Trophoblast cell (in vitro differentiated cells and primary cell): ENCODE results near the gene GLRA2.

Source experiments
- DNase-seq, 2 donors: peaks; one replicate each; pipeline ENCODE4 v3.0.0-alpha.2; 2016
- H2AFZ ChIP-seq: 2 replicates; pipeline ENCODE4 v1.6.1; 2013; ENCODE audit warnings: low read length, moderate library complexity, mild to moderate bottlenecking; ENCODE audit not compliant: insufficient read depth, poor library complexity
- H2AK5ac ChIP-seq: 2 replicates; pipeline ENCODE4 v1.6.1; 2013; ENCODE audit warnings: mild to moderate bottlenecking, low read length
- H2BK120ac ChIP-seq: 2 replicates; pipeline ENCODE4 v1.6.1; 2013; ENCODE audit warnings: low read length, mild to moderate bottlenecking, moderate library complexity; ENCODE audit not compliant: insufficient read depth, poor library complexity
- H2BK12ac ChIP-seq: 2 replicates; pipeline ENCODE4 v1.6.1; 2013; ENCODE audit warnings: mild to moderate bottlenecking, low read length, moderate library complexity
- H2BK5ac ChIP-seq: 2 replicates; pipeline ENCODE4 v1.6.1; 2013; ENCODE audit warnings: low read length, low read depth, moderate library complexity, mild to moderate bottlenecking; ENCODE audit not compliant: poor library complexity
- H3K14ac ChIP-seq: 2 replicates; pipeline ENCODE4 v1.6.1; 2013; ENCODE audit warnings: mild to moderate bottlenecking, low read length
- H3K18ac ChIP-seq: 2 replicates; pipeline ENCODE4 v1.6.1; 2013; ENCODE audit warnings: mild to moderate bottlenecking, low read length
- H3K23ac ChIP-seq: 2 replicates; pipeline ENCODE4 v1.6.1; 2013; ENCODE audit warnings: low read length
- H3K27ac ChIP-seq: 2 replicates; pipeline ENCODE4 v1.5.1; 2013; ENCODE audit warnings: low read depth, mild to moderate bottlenecking, inconsistent platforms, low read length, moderate library complexity
- H3K27me3 ChIP-seq: 2 replicates; pipeline ENCODE4 v1.6.1; 2013; ENCODE audit warnings: inconsistent platforms, mild to moderate bottlenecking, low read length, moderate library complexity; ENCODE audit not compliant: insufficient read depth
- H3K36me3 ChIP-seq, 2 experiments: 1 replicate in 1 of 2; 2 replicates in 1 of 2; pipeline ENCODE4 v1.6.1; 2013; ENCODE audit warnings: low read length in 2 of 2, mild to moderate bottlenecking in 2 of 2, moderate library complexity in 1 of 2; ENCODE audit not compliant: insufficient read depth in 2 of 2, control insufficient read depth in 1 of 2
- H3K4ac ChIP-seq: 2 replicates; pipeline ENCODE4 v1.6.1; 2013; ENCODE audit warnings: low read depth, mild to moderate bottlenecking, low read length, moderate library complexity
- H3K4me1 ChIP-seq, 2 experiments: 1 replicate in 1 of 2; 2 replicates in 1 of 2; pipeline ENCODE4 v1.6.1; 2013; ENCODE audit warnings: low read length in 2 of 2, mild to moderate bottlenecking in 2 of 2, moderate library complexity in 1 of 2; ENCODE audit not compliant: insufficient read depth in 2 of 2, control insufficient read depth in 1 of 2
- H3K4me2 ChIP-seq: 2 replicates; pipeline ENCODE4 v1.6.1; 2013; ENCODE audit warnings: inconsistent platforms, mild to moderate bottlenecking, low read length, moderate library complexity
- H3K4me3 ChIP-seq: 2 replicates; pipeline ENCODE4 v1.5.1; 2013; ENCODE audit warnings: mild to moderate bottlenecking, low read depth, low read length, inconsistent platforms
- H3K79me1 ChIP-seq: one replicate; pipeline ENCODE4 v1.6.1; 2013; ENCODE audit warnings: low read length
- H3K79me2 ChIP-seq: 2 replicates; pipeline ENCODE4 v1.6.1; 2013; ENCODE audit warnings: low read length, mild to moderate bottlenecking; ENCODE audit not compliant: control insufficient read depth, insufficient read depth, poor library complexity
- H3K9ac ChIP-seq: 2 replicates; pipeline ENCODE4 v1.6.1; 2013; ENCODE audit warnings: mild to moderate bottlenecking, low read length
- H3K9me3 ChIP-seq: 2 replicates; pipeline ENCODE4 v1.6.1; 2013; ENCODE audit warnings: low read depth, mild to moderate bottlenecking, control low read depth, inconsistent platforms, low read length; ENCODE audit not compliant: insufficient read depth
- H4K12ac ChIP-seq: 2 replicates; pipeline ENCODE4 v1.6.1; 2013; ENCODE audit warnings: low read depth, mild to moderate bottlenecking, low read length, moderate library complexity
- H4K8ac ChIP-seq: 2 replicates; pipeline ENCODE4 v1.6.1; 2013; ENCODE audit warnings: low read depth, mild to moderate bottlenecking, low read length, moderate library complexity
- H4K91ac ChIP-seq: one replicate; pipeline ENCODE4 v1.6.1; 2013; ENCODE audit warnings: low read depth, mild to moderate bottlenecking, low read length, moderate library complexity
- WGBS: extraction: QIAGEN DNeasy Blood & Tissue Kit; methylation state at CpG from one replicate; pipeline ENCODE4 v1.1.7; 2013; ENCODE audit warnings: missing lambda C conversion rate; ENCODE audit not compliant: insufficient read length, insufficient coverage; ENCODE audit errors: extremely low coverage; 5-methylcytosine and 5-hydroxymethylcytosine counted together

Gene GLRA2

GRCh38 chrX:14670819-14671218 is 141.5 kb downstream of the GLRA2 start:
- H3K4me1 ChIP-seq: no peaks in the 10 kb centered on the region
- H4K91ac ChIP-seq: no peak overlapping the region
- no peak overlapping the region for H4K8ac ChIP-seq
- WGBS: no CpG with 5 or more reads among the region's 1 CpG
- no peak overlapping the region for H3K18ac ChIP-seq
- H3K4me2 ChIP-seq: no peak overlapping the region
- H2AFZ ChIP-seq: no peak overlapping the region
- H3K79me1 ChIP-seq: no peaks in the 10 kb centered on the region
- no peak overlapping the region for H3K27ac ChIP-seq
- H4K12ac ChIP-seq: no peak overlapping the region
- H2AK5ac ChIP-seq: no peak overlapping the region
- H3K79me2 ChIP-seq: no peaks in the 10 kb centered on the region
- H3K36me3 ChIP-seq: no peaks in the 10 kb centered on the region
- H2BK5ac ChIP-seq: no peak overlapping the region
- no peak overlapping the region for H3K4me3 ChIP-seq
- no peak overlapping the region for H2BK12ac ChIP-seq
- no peak overlapping the region for H3K14ac ChIP-seq
- no peak overlapping the region for H3K23ac ChIP-seq
- H3K27me3 ChIP-seq: no peaks in the 10 kb centered on the region
- no peak for DNase-seq
- no peak overlapping the region for H2BK120ac ChIP-seq
- H3K9ac ChIP-seq: no peak overlapping the region
- no peaks in the 10 kb centered on the region for H3K9me3 ChIP-seq
- H3K4ac ChIP-seq: no peak overlapping the region

GRCh38 chrX:14672611-14673172 is 143.4 kb downstream of the GLRA2 start:
- H3K18ac ChIP-seq: no peak overlapping the region
- no peak overlapping the region for H2BK120ac ChIP-seq
- no peaks in the 10 kb centered on the region for H3K79me1 ChIP-seq
- H3K27me3 ChIP-seq: no peaks in the 10 kb centered on the region
- H2BK5ac ChIP-seq: no peak overlapping the region
- no peak overlapping the region for H3K27ac ChIP-seq
- DNase-seq: peak in 1 of 2 donors; percentile 3
- no peaks in the 10 kb centered on the region for H3K79me2 ChIP-seq
- H2BK12ac ChIP-seq: no peak overlapping the region
- H4K91ac ChIP-seq: no peak overlapping the region
- no peaks in the 10 kb centered on the region for H3K4me1 ChIP-seq
- no peak overlapping the region for H2AFZ ChIP-seq
- WGBS: no CpG with 5 or more reads among the region's 5 CpGs
- no peak overlapping the region for H4K12ac ChIP-seq
- H4K8ac ChIP-seq: no peak overlapping the region
- H3K23ac ChIP-seq: no peak overlapping the region
- no peak overlapping the region for H3K4me3 ChIP-seq
- H3K14ac ChIP-seq: no peak overlapping the region
- no peak overlapping the region for H3K4me2 ChIP-seq
- H3K9ac ChIP-seq: no peak overlapping the region
- H3K9me3 ChIP-seq: no peaks in the 10 kb centered on the region
- no peak overlapping the region for H3K4ac ChIP-seq
- no peak overlapping the region for H2AK5ac ChIP-seq
- H3K36me3 ChIP-seq: no peaks in the 10 kb centered on the region

DNA sequence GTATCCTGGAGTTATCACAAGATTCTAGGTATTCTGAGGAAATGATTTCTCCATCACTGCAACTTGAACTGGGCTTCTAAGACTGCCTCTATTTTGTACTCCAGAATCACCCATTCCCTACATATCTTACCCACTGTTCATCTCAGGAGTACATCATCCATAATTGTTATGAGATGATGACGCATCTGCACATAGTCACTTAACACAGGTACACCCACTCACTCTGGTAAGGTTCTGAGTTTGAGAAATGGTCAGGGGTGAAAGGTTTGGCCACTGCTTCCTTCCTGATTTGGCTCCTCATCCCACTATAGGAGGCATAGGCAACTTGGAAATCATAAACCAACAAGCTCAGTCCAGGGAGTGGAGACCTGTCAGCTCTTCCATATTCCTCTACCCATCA is 143.9 kb downstream of the GLRA2 start:
- no peak overlapping the region for H3K14ac ChIP-seq
- no CpG with 5 or more reads among the region's 1 CpG for WGBS

DNA sequence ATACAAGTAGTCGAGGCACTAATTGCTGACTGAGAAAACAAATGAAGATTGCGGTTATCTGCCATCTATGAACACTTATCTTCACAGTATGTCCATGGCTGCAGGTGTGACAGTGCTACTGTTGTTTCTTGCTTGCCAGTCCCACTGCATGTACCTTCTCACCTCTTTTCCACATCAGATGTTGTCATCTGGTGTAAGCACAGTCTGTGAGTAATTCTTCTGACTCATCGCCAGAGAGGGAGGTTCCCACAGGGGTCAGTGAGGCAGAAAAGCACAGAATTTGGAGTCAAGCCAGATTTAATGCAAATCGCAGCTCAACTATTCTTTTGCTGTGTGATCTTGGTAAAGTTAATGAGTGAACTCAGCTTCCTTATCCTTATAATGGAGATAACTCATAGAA is 144.4 kb downstream of the GLRA2 start:
- H4K91ac ChIP-seq: no peak overlapping the region
- H3K9ac ChIP-seq: no peak overlapping the region
- no peaks in the 10 kb centered on the region for H3K4me1 ChIP-seq
- no peaks in the 10 kb centered on the region for H3K9me3 ChIP-seq
- no CpG with 5 or more reads among the region's 4 CpGs for WGBS
- H3K79me1 ChIP-seq: no peaks in the 10 kb centered on the region
- H3K79me2 ChIP-seq: no peaks in the 10 kb centered on the region
- H3K36me3 ChIP-seq: no peaks in the 10 kb centered on the region
- H4K8ac ChIP-seq: no peak overlapping the region
- no peak overlapping the region for H2AK5ac ChIP-seq
- DNase-seq: peak; percentile 29 to 61
- no peak overlapping the region for H2BK5ac ChIP-seq
- no peak overlapping the region for H4K12ac ChIP-seq
- H3K4ac ChIP-seq: no peak overlapping the region
- no peak overlapping the region for H3K27ac ChIP-seq
- no peak overlapping the region for H3K23ac ChIP-seq
- no peak overlapping the region for H3K14ac ChIP-seq
- H3K18ac ChIP-seq: no peak overlapping the region
- H2AFZ ChIP-seq: no peak overlapping the region
- H3K27me3 ChIP-seq: no peaks in the 10 kb centered on the region
- no peak overlapping the region for H2BK120ac ChIP-seq
- no peak overlapping the region for H3K4me3 ChIP-seq
- H2BK12ac ChIP-seq: no peak overlapping the region
- no peak overlapping the region for H3K4me2 ChIP-seq

More for the DNA sequence above, 143.9 kb downstream of the GLRA2 start:
- H3K4me1 ChIP-seq: no peaks in the 10 kb centered on the region
- no peak overlapping the region for H3K9ac ChIP-seq
- no peak overlapping the region for H2BK12ac ChIP-seq
- no peak overlapping the region for H3K27ac ChIP-seq
- no peak overlapping the region for H3K23ac ChIP-seq
- H3K9me3 ChIP-seq: no peaks in the 10 kb centered on the region
- H3K4me3 ChIP-seq: no peak overlapping the region
- DNase-seq: peak in 1 of 2 donors; percentile 18
- no peak overlapping the region for H4K8ac ChIP-seq
- H2BK120ac ChIP-seq: no peak overlapping the region
- no peaks in the 10 kb centered on the region for H3K36me3 ChIP-seq
- no peak overlapping the region for H2BK5ac ChIP-seq
- no peak overlapping the region for H3K18ac ChIP-seq
- no peak overlapping the region for H4K91ac ChIP-seq
- no peak overlapping the region for H2AK5ac ChIP-seq
- no peak overlapping the region for H3K4me2 ChIP-seq
- H3K4ac ChIP-seq: no peak overlapping the region
- H3K79me2 ChIP-seq: no peaks in the 10 kb centered on the region
- H3K27me3 ChIP-seq: no peaks in the 10 kb centered on the region
- no peak overlapping the region for H4K12ac ChIP-seq
- H2AFZ ChIP-seq: no peak overlapping the region
- H3K79me1 ChIP-seq: no peaks in the 10 kb centered on the region
